PC-3 (cell line): Measurements from ENCODE around the gene ENPP7. TPM values are rescaled to one million over a fixed set of nuclear protein-coding genes. Genes with fewer than 3 reads are reported as not detected.

ENCODE experiments used
- ATAC-seq: fragments of 200-7000 bp; cut with Tn5 transposase; 2 replicates; pipeline ENCODE4 v1.9.1; 2020; ENCODE audit warnings: mild to moderate bottlenecking, moderate library complexity
- BruUV-seq: library from RNA; stranded (reverse); fragments of 400-500 nt; replicated peaks from 2 replicates; lab custom pipeline; 2021; lab: Mats Ljungman, UMichigan
- CTCF ChIA-PET: fragments of 300-600 bp; sonication (Branson Sonifier 250); formaldehyde crosslinking; loops from one replicate; lab custom pipeline; 2022; ENCODE audit warnings: antibody characterized with exemption; lab: Charles Lee
- POLR2A ChIA-PET: fragments of 300-600 bp; sonication (Branson Sonifier 250); formaldehyde crosslinking; loops from one replicate; lab custom pipeline; 2022; ENCODE audit warnings: antibody characterized with exemption; ENCODE audit not compliant: unreplicated experiment; lab: Charles Lee
- DNase-seq: peaks from one replicate; pipeline ENCODE4 v3.0.0-alpha.2; 2015
- H2AFZ ChIP-seq: fragments of 300-600 bp; sonication (generic); 2 replicates; pipeline ENCODE4 v1.6.0; 2016; ENCODE audit warnings: antibody characterized with exemption, low read length
- H3F3A ChIP-seq: fragments of 300-600 bp; sonication (generic); one replicate; pipeline ENCODE4 v1.6.0; 2017; ENCODE audit warnings: antibody characterized with exemption, low read length, control low read depth, mild to moderate bottlenecking; ENCODE audit not compliant: unreplicated experiment
- H3K27ac ChIP-seq: fragments of 300-600 bp; sonication (generic); 2 replicates; pipeline ENCODE4 v1.5.1; 2016; ENCODE audit warnings: mild to moderate bottlenecking, low read length
- H3K27me3 ChIP-seq: fragments of 300-600 bp; sonication (generic); 2 replicates; pipeline ENCODE4 v1.6.1; 2016; ENCODE audit warnings: low read length, mixed read lengths
- H3K36me3 ChIP-seq: fragments of 300-600 bp; sonication (generic); 2 replicates; pipeline ENCODE4 v1.6.1; 2016; ENCODE audit warnings: low read depth, mixed run types, low read length, mixed read lengths
- H3K4me1 ChIP-seq: fragments of 300-600 bp; sonication (generic); 2 replicates; pipeline ENCODE4 v1.5.1; 2016; ENCODE audit warnings: low read length; ENCODE audit not compliant: insufficient read depth
- H3K4me2 ChIP-seq: fragments of 300-600 bp; sonication (generic); 2 replicates; pipeline ENCODE4 v1.6.0; 2016; ENCODE audit warnings: low read length
- H3K4me3 ChIP-seq: fragments of 300-600 bp; sonication (generic); 2 replicates; pipeline ENCODE4 v1.5.1; 2016; ENCODE audit warnings: mild to moderate bottlenecking, low read length, mixed read lengths
- H3K79me2 ChIP-seq: fragments of 300-600 bp; sonication (generic); 2 replicates; pipeline ENCODE4 v1.6.1; 2017; ENCODE audit warnings: low read length, mixed read lengths
- H3K9ac ChIP-seq: fragments of 300-600 bp; sonication (generic); 2 replicates; pipeline ENCODE4 v1.6.0; 2016; ENCODE audit warnings: mild to moderate bottlenecking, low read length
- H3K9me2 ChIP-seq: fragments of 300-600 bp; sonication (generic); replicated peaks from 2 replicates; pipeline ENCODE4 v1.6.1; 2016; ENCODE audit warnings: mixed run types, low read length, mixed read lengths
- H3K9me3 ChIP-seq: fragments of 300-600 bp; sonication (generic); 2 replicates; pipeline ENCODE4 v1.6.1; 2016; ENCODE audit warnings: low read length, mixed read lengths
- H4K20me1 ChIP-seq: fragments of 300-600 bp; sonication (generic); 2 replicates; pipeline ENCODE4 v1.6.1; 2016; ENCODE audit warnings: low read length, mixed read lengths
- EZH2 ChIP-seq: fragments of 300-600 bp; sonication (generic); IDR thresholded peaks from one replicate; pipeline ENCODE4 v1.6.1; 2017; ENCODE audit warnings: antibody characterized with exemption, mild to moderate bottlenecking, low read length; ENCODE audit not compliant: unreplicated experiment
- EZH2phosphoT487 ChIP-seq: fragments of 300-600 bp; sonication (generic); IDR thresholded peaks from 2 replicates; pipeline ENCODE4 v1.6.1; 2018; ENCODE audit warnings: mild to moderate bottlenecking, antibody characterized with exemption, low read length, borderline replicate concordance
- intact Hi-C: fragments of 100-400 bp; cut with micrococcal nuclease; formaldehyde crosslinking; loops from 2 replicates; pipeline ENCODE4 v1.9.0; 2023
- total RNA-seq: library from RNA; depleted of rRNA; stranded (reverse); fragments of >200 nt; gene quantifications from 2 replicates; pipeline ENCODE4 v1.2.3, GENCODE V29; 2014
- TF ChIP-seq, protein P1 (sequence below): fragments of 300-600 bp; sonication (generic); conservative IDR thresholded peaks from 2 replicates; pipeline ENCODE4 v1.5.1; 2017; ENCODE audit warnings: antibody characterized with exemption, low read depth, mild to moderate bottlenecking, low read length

ENPP7 gene
- total RNA-seq, 1 experiment from 2014 or later = not detected

DNA sequence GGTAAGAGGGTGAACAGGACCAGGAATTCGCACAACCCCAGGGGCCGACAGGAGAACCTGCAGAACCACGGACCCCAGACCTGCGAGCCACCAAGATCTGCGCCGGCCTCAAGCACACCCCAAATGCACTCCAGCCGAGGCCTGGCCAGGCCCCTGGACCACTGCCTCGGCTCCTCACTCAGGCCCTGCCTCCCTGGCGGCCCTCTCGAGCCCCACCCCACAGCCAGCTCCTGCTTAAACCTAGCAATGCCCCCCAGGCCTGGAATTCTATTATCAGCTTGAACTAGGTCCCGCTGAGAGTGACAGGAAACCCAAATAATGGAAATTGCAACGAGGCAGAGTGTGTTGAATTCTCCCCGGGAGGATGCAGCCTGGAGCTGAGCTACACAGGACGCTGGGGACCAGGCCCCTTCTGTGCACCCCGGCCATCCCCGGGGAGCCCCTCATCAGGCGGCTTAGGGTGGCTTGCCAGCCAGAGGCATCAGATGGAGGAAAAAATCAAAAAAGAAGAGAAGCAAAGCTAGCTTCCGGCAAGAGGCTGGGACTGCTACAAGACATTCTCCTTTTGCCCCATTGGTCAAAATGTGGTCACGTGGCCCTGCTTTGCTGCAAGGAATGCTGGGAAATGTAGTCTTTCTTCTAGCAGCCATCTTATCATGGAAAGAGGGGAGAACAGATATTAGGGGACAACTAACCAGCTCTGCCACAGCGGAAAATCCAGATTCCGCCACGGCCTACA is 2.4 kb upstream of the ENPP7 start:
- H3K79me2 ChIP-seq = no peaks in the 10 kb centered on the region
- peak; percentile 79 for ATAC-seq
- H3K27me3 ChIP-seq = no peaks in the 10 kb centered on the region
- H3K9me3 ChIP-seq = no peaks in the 10 kb centered on the region
- POLR2A ChIA-PET = no interaction called here
- TF ChIP-seq EZH2 (no peak), EZH2phosphoT487 (no peak)
- TF ChIP-seq, protein P1, sequence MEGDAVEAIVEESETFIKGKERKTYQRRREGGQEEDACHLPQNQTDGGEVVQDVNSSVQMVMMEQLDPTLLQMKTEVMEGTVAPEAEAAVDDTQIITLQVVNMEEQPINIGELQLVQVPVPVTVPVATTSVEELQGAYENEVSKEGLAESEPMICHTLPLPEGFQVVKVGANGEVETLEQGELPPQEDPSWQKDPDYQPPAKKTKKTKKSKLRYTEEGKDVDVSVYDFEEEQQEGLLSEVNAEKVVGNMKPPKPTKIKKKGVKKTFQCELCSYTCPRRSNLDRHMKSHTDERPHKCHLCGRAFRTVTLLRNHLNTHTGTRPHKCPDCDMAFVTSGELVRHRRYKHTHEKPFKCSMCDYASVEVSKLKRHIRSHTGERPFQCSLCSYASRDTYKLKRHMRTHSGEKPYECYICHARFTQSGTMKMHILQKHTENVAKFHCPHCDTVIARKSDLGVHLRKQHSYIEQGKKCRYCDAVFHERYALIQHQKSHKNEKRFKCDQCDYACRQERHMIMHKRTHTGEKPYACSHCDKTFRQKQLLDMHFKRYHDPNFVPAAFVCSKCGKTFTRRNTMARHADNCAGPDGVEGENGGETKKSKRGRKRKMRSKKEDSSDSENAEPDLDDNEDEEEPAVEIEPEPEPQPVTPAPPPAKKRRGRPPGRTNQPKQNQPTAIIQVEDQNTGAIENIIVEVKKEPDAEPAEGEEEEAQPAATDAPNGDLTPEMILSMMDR = no peak
- H3K4me3 ChIP-seq = no peak overlapping the region
- no peaks in the 10 kb centered on the region for H4K20me1 ChIP-seq
- H3K27ac ChIP-seq = no peak overlapping the region
- no peaks in the 10 kb centered on the region for H3K9me2 ChIP-seq
- peak overlapping the region; percentile 21; the same call in 1 of the 2 replicates for H3K4me2 ChIP-seq
- intact Hi-C loops = no loop called here
- no peak overlapping the region for H3K9ac ChIP-seq
- H3F3A ChIP-seq = no peaks in the 10 kb centered on the region
- H3K36me3 ChIP-seq = no peaks in the 10 kb centered on the region
- peak; percentile 93 for DNase-seq
- peak overlapping the region; percentile 87 for H2AFZ ChIP-seq
- no TSS peak for BruUV-seq
- CTCF ChIA-PET = interaction anchor here (0.6 kb wide), 1 partner anchor 109 kb away, joined by 9 read pairs; no protein-coding TSS in a partner anchor
- no peaks in the 10 kb centered on the region for H3K4me1 ChIP-seq

DNA sequence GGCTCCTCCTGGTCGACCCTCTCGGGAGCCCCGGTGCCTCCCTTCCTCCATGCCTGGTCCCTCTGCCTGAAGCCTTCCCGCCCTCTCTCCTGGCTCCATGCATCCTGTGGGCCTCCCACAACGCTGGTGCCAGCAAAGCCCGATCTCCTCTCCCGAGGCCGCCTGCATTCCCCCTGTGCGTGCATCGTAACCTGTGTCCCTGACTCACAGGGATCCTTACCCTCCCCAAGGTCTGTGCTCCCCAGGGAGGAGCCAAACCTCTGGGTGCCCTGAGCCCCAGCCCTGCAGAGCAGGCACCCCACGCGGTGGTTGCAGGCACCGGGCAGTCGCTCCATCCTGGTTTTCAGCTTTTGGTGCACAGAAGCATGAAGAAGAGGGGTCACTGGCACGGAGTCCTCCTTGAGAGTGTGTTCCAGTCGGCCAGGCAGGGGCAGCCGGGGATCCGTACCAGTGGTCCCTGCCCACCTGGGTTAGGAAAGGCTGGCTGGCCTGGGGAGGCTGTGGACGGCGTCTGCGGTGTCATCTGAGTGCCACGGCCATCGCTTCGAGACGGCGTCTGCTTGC is 1.8 kb upstream of the ENPP7 start:
- POLR2A ChIA-PET = no interaction called here
- no peaks in the 10 kb centered on the region for H3K4me1 ChIP-seq
- no peak overlapping the region for H3K27ac ChIP-seq
- no peaks in the 10 kb centered on the region for H3F3A ChIP-seq
- TF ChIP-seq EZH2phosphoT487 (no peak), EZH2 (no peak)
- TF ChIP-seq, protein P1 = no peak
- H2AFZ ChIP-seq = peak overlapping the region; percentile 87
- H3K9me3 ChIP-seq = no peaks in the 10 kb centered on the region
- H3K36me3 ChIP-seq = no peaks in the 10 kb centered on the region
- H3K9me2 ChIP-seq = no peaks in the 10 kb centered on the region
- DNase-seq (no peak), ATAC-seq (peak; percentile 44)
- peak overlapping the region; percentile 21; the same call in 1 of the 2 replicates for H3K4me2 ChIP-seq
- no peaks in the 10 kb centered on the region for H3K79me2 ChIP-seq
- no TSS peak for BruUV-seq
- CTCF ChIA-PET = interaction anchor here (0.6 kb wide), 1 partner anchor 109 kb away, joined by 9 read pairs; no protein-coding TSS in a partner anchor
- H4K20me1 ChIP-seq = no peaks in the 10 kb centered on the region
- H3K27me3 ChIP-seq = no peaks in the 10 kb centered on the region
- H3K9ac ChIP-seq = no peak overlapping the region
- intact Hi-C loops = no loop called here
- no peak overlapping the region for H3K4me3 ChIP-seq

DNA sequence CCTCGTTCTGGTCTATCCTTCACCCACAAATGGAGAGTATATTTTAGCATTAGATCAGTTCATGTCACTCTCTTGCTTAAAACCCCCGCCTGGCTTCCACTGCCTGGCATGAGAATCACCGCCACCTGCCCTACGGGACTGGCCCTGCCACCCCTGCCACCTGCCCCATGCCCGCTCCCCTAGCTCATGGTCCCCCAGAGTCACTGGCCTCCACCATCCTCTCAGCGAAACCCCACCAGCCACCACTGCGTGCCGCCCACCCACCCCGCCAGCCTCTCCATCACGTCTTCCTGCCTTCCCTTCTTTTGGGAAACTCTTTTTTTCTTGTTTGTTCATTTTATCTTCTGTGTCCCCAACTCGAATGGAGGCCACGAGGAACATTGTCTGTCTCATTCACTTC is 982 bp upstream of the ENPP7 start:
- H3K4me3 ChIP-seq = no peak overlapping the region
- intact Hi-C loops = no loop called here
- H3K27me3 ChIP-seq = no peaks in the 10 kb centered on the region
- ChIA-PET CTCF (no interaction called here), POLR2A (no interaction called here)
- H2AFZ ChIP-seq = no peak overlapping the region
- H3K4me2 ChIP-seq = no peak overlapping the region
- H3K9me3 ChIP-seq = no peaks in the 10 kb centered on the region
- H3K36me3 ChIP-seq = no peaks in the 10 kb centered on the region
- no peaks in the 10 kb centered on the region for H3K79me2 ChIP-seq
- H3K27ac ChIP-seq = no peak overlapping the region
- no peaks in the 10 kb centered on the region for H4K20me1 ChIP-seq
- DNase-seq (no peak), ATAC-seq (no peak)
- H3K4me1 ChIP-seq = no peaks in the 10 kb centered on the region
- no peaks in the 10 kb centered on the region for H3F3A ChIP-seq
- no peaks in the 10 kb centered on the region for H3K9me2 ChIP-seq
- H3K9ac ChIP-seq = no peak overlapping the region
- no TSS peak for BruUV-seq
- TF ChIP-seq EZH2phosphoT487 (no peak), EZH2 (no peak)
- TF ChIP-seq, protein P1 = no peak
